DMS79 (cell line): ENCODE data around the gene LRIG1.

Source experiments
- DNase-seq: peaks from one replicate; lab custom pipeline; 2025; lab: John Stamatoyannopoulos, UW

LRIG1 gene

GRCh38 chr3:66489115-66489514 is 11.7 kb downstream of the LRIG1 start:
- no peak for DNase-seq

GRCh38 chr3:66488492-66488891 is 12.3 kb downstream of the LRIG1 start:
- no peak for DNase-seq

- DNase-seq = no peak
Measured at GRCh38 chr3:66487465-66487864, 13.4 kb downstream of the LRIG1 start.

DNA sequence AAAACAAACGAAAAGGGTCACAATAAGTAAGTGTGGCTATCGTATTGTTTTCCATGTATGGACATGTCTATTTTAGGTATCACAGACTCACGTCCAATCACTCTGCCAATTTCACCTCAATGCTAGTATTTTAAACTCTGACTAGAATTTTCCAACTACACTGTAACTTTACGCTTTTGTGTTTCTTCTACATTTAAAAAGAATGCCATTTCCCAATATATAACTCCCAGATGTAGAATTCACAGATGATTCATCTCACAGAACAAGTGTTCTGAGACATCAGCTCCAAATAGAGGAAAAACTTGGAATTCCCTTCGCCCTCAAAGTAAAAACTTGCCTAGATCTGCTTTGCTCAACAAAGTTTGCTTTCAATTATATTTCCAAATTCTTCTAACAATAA is 14.2 kb downstream of the LRIG1 start:
- DNase-seq = no peak

- DNase-seq = no peak
Measured at GRCh38 chr3:66486202-66486601, 14.6 kb downstream of the LRIG1 start.

DNA sequence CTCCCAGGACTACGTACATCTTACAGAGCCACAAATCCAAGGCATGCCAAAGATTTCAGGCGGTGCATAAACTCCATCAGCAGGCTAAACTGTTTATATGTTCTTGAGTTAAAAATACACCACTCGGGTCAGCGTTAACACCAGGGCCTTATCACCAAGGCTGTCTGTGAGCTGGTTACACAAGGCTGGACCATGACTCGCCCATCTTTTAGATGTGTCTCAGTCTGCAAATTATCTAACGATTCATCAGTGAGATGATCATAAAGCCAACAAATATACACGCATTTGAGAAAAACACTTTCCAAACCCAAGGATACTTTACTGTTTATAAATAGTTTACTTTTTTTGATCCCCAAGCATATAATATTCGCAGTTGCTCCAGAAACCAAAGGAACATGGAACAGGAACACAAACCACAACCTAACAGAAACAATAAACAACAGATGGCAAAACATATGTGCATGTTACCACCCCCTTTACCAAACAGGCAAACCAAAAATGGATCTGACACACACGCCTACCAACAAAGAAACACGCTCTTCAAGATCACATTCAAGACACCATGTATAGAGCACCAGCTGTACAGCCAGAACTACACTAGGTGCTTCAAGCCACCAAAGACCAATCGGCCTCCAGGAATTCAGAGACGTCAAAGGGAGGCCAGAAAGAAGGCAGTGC is 15.4 kb downstream of the LRIG1 start:
- DNase-seq = no peak

GRCh38 chr3:66484106-66484844 is 16.5 kb downstream of the LRIG1 start:
- no peak for DNase-seq

- DNase-seq = no peak
Measured at GRCh38 chr3:66483409-66483906, 17.4 kb downstream of the LRIG1 start.

GRCh38 chr3:66483006-66483405 is 17.8 kb downstream of the LRIG1 start:
- no peak for DNase-seq

DNA sequence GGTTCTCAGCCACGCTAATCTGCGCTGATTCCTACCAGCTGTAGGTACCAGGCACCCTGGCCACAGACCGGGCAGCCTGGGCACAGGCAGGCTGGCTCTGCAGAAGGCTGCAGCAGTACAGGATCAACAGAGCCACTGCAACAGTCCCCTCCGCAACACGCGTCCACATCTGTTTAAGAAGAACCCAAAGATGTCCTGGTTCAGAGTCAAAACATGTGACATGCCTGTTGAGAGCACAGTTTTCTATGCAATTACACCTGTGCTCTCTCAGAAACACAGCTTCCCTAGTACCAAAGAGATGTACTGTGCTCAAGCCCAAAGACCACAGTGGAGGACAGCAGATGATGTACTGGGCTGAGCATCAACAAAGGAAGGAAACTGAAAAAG is 18.8 kb downstream of the LRIG1 start:
- DNase-seq = no peak

DNA sequence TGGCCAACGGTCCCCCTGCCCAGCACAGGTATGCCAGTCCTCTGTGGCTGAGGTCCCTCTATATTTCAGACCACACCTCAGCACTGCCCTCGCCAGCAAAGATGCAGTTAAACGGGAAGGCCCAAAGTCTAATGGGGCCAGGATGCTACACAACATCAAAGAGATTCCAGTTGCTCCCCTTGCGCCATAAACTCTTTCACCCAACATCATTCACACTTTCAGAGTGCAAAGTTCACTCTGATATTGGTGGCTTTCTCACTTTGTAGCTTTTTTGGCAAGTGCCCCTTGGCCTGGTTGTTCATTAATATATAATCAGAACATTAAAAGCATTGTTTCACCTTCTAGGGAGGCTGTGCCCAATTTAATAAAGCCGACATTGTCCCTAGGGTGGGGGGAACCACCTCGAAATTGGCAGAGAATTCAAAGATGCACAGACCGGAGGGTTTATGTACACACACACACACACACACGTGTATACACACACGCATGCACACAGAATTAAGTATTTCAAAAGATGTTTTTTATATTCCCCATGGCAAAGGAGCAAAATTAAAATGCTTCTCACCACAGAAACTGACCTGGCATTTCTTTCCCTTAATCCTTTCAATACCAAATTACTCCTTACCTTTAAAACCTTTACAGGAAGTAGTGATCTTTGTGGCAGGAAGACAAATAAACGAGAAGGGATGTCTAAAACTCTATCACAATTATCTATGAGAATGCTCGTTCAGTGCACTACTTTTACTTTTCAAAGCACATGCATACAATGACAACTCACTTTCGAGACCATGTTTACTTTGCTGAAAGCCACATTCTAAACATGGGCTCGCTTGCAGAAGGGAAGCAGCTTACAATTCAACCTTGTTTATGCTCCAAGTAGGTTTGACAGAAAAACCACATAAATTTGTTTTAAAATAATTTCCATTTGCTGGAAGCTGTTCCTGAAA is 19.5 kb downstream of the LRIG1 start:
- no peak for DNase-seq

GRCh38 chr3:66480666-66481065 is 20.2 kb downstream of the LRIG1 start:
- DNase-seq = no peak

GRCh38 chr3:66479532-66479947 is 21.3 kb downstream of the LRIG1 start:
- no peak for DNase-seq

GRCh38 chr3:66478960-66479359 is 21.9 kb downstream of the LRIG1 start:
- no peak for DNase-seq

DNA sequence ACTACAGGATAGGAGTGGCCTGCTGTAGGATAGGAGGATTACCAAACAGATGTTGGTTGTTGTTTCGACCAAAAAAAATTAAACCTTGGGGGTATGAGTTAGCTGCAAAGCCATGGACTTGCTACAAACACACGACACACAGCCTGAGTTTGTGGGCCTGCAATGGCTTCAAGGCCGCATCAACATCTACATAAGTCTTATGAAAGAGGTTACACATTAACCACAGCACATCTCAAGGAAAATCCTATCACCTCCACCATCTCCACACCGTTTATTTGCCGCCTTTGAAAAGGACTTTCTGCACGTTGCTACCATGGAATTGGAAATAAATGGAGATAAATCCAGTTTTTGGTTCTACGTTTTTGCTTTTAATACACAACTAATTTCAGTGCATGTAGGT is 23.0 kb downstream of the LRIG1 start:
- DNase-seq = no peak

DNA sequence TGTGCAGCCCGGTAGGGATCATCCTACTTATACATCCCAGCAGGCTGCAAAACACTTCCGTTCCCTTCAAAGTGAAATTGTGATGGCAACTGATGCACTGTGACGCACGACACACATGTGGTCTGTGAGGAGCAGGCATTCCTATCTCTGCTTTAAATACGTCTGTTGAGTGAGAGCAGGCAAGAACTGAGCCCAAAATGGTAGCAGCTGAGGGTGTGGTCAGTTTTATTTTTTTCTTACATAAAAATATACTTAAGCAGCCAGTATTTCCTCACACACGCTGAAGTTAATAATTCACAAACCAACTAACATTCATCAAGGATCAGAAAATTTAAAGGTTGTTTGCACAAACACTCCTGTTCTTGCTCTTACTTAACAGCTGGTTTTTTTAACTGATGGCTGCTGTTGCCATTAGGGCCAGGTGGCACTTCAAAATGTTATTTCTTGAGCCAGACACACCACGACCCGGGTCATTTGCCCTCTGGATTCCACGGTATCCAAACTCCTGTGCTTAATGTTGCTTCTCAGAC is 23.9 kb downstream of the LRIG1 start:
- DNase-seq = no peak

- no peak for DNase-seq
Measured at GRCh38 chr3:66475386-66476020, 25.3 kb downstream of the LRIG1 start.

DNA sequence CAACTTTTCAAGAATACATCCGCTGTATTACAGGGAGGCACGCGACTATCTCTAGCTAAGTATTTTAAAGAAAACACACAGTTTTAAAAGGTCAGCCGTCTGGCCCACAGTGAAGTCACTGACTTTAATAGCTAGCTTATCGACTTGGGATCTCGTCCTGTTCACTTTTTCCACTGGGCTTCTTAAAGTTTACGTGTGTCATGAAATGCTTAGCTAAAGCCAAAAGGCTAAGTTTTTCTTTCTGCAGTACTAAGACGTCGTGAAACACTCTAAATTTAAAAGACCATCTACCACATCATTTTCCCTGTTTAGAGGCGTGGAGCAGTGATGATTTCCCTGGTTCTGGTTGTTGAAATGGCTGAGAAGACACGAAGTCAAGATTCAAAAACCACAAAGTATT is 27.1 kb downstream of the LRIG1 start:
- DNase-seq = no peak

DNA sequence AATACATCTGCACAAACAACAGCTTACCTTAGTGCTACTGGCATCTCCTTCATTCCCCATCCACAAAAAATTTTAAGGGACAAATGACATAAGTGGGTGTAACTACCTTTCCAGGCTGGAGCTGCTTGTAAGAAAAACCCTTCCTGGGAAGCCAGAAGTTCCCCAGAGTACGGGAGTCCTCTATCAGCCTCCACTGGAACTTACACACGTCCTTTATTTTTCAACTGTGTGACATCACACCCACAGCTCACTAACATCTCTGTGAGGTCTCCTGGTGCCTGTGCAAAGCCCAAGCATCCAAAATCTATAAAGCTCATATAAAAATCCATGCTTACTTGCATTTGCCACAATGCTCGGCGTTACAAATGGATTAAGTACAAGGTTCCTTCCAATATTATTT is 27.6 kb downstream of the LRIG1 start:
- no peak for DNase-seq

- DNase-seq = no peak
Measured at GRCh38 chr3:66472313-66473134, 28.3 kb downstream of the LRIG1 start.
